Right lobe of liver (tissue), 4 donors: ENCODE data around the gene RIMS3.

Experiments used
- POLR2A ChIP-seq: fragments of 450-650 bp; IDR thresholded peaks from one replicate; pipeline ENCODE4 v1.6.1; 2017; ENCODE audit warnings: antibody characterized with exemption, mild to moderate bottlenecking
- TF ChIP-seq, protein P1 (sequence below), 4 donors: fragments of 200-600 bp in 3 of 4; fragments of 450-650 bp in 1 of 4; IDR thresholded peaks; one replicate each; pipeline versions ENCODE4 v1.5.1 to v1.8.0; 2016 to 2022; ENCODE audit warnings: antibody characterized with exemption in 4 of 4, mild to moderate bottlenecking in 2 of 4
- donor health status: DM: no; HTN: no; CAD: no.
- donor health status: DM: no; HTN: no; CAD: no.
- donor health status: DM: no; HTN: yes; CAD: no.

DNA sequence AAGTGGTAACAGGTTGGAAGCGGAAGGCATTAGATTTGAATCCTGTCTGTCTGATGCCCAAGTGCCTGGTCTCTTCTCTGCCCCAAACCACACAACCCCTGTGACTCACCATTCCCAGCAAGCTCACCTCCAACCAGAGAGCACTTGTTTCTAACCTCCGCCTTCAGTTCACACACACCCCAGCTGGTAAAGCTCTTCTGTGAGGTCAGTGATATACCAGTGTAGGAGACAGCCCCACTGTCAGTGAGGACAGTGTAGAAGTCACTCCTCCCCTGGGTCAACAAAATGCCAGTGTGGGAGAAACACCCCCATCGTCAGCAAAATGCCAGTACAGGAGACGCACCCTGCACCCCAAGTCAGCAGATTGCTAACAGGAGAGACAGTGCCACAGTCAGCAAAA is 2.6 kb downstream of the RIMS3 start:
- TF ChIP-seq, protein P1, sequence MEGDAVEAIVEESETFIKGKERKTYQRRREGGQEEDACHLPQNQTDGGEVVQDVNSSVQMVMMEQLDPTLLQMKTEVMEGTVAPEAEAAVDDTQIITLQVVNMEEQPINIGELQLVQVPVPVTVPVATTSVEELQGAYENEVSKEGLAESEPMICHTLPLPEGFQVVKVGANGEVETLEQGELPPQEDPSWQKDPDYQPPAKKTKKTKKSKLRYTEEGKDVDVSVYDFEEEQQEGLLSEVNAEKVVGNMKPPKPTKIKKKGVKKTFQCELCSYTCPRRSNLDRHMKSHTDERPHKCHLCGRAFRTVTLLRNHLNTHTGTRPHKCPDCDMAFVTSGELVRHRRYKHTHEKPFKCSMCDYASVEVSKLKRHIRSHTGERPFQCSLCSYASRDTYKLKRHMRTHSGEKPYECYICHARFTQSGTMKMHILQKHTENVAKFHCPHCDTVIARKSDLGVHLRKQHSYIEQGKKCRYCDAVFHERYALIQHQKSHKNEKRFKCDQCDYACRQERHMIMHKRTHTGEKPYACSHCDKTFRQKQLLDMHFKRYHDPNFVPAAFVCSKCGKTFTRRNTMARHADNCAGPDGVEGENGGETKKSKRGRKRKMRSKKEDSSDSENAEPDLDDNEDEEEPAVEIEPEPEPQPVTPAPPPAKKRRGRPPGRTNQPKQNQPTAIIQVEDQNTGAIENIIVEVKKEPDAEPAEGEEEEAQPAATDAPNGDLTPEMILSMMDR (IDR thresholded peaks at IDR 0.05) = no peak
- TF ChIP-seq POLR2A = no peak
